ENCODE results near the gene SLC38A5. TPM values are rescaled to one million over a fixed set of nuclear protein-coding genes. Genes with fewer than 3 reads are reported as not detected.

SLC38A5 gene
- total RNA-seq, 4 donors from 2014 or later: 0.46 to 0.69 TPM; not detected in 2

DNA sequence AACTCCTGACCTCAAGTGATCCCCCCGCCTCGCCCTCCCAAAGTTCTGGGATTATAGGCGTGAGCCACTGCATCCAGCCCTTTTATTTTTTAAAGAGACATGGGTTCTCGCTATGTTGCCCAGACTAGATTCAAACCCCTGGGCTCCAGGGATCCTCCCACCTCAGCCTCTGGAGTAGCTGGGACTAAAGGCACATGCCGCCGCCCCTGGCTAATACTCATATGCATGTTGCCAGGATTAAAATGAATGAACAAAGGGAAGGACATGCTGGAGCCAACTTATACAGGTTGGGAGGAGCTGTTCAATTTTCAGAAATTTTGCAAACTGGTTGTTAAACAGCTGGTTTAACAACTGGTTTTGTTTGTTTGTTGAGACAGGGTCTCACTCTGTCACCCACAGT, 4.5 kb upstream of the SLC38A5 start:
- Histone ChIP-seq H3K36me3 (no peaks in the 10 kb centered on the region), H3K9me3 (no peaks in the 10 kb centered on the region), H3K27ac (no peak overlapping the region), H3K4me1 (no peaks in the 10 kb centered on the region), H3K4me3 (no peak overlapping the region), H3K27me3 (no peaks in the 10 kb centered on the region)
- ATAC-seq: no peak
- TF ChIP-seq, protein P1, sequence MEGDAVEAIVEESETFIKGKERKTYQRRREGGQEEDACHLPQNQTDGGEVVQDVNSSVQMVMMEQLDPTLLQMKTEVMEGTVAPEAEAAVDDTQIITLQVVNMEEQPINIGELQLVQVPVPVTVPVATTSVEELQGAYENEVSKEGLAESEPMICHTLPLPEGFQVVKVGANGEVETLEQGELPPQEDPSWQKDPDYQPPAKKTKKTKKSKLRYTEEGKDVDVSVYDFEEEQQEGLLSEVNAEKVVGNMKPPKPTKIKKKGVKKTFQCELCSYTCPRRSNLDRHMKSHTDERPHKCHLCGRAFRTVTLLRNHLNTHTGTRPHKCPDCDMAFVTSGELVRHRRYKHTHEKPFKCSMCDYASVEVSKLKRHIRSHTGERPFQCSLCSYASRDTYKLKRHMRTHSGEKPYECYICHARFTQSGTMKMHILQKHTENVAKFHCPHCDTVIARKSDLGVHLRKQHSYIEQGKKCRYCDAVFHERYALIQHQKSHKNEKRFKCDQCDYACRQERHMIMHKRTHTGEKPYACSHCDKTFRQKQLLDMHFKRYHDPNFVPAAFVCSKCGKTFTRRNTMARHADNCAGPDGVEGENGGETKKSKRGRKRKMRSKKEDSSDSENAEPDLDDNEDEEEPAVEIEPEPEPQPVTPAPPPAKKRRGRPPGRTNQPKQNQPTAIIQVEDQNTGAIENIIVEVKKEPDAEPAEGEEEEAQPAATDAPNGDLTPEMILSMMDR (IDR thresholded peaks at IDR 0.05 in 4 of 5, conservative IDR thresholded peaks at IDR 0.05 in 1 of 5): no peak
- no peak for TF ChIP-seq POLR2A (IDR thresholded peaks at IDR 0.05)
- in situ Hi-C loops (cut with MboI; ENCODE audit: low sequenced_read_pairs in 4 of 4) (no loop called here), intact Hi-C loops (cut with DNase I; ENCODE audit: low total_unique reads) (loop anchor here (10.0 kb wide), 1 partner anchor 100 kb away; the partner anchor contains the start of gene RBM3)
- no peak for DNase-seq

DNA sequence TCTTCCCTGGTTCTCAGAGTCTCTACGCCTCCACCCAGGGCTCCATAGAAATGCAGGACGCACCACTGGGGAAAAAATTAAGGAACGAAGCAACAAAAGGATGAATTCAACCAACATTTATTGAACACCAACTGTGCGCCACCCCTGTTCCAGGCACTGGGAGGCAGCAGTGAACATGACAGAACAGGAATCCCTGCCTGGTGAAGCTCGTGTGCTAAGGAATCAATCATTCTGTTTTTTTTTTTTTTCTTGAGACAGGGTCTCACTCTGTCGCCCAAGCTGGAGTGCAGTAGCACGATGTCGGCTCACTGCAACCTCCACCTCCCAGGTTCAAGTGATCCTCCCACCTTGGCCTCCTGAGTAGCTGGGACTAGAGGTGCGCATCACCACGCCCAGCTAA, 4.1 kb upstream of the SLC38A5 start:
- Histone ChIP-seq H3K36me3 (no peaks in the 10 kb centered on the region), H3K4me3 (no peak overlapping the region), H3K9me3 (no peaks in the 10 kb centered on the region), H3K27me3 (no peaks in the 10 kb centered on the region), H3K27ac (no peak overlapping the region), H3K4me1 (no peaks in the 10 kb centered on the region)
- DNase-seq (no peak), ATAC-seq (no peak)
- TF ChIP-seq, protein P1 (IDR thresholded peaks at IDR 0.05 in 4 of 5, conservative IDR thresholded peaks at IDR 0.05 in 1 of 5): no peak
- no peak for TF ChIP-seq POLR2A (IDR thresholded peaks at IDR 0.05)
- in situ Hi-C loops (cut with MboI; ENCODE audit: low sequenced_read_pairs in 4 of 4): no loop called here
- intact Hi-C loops (cut with DNase I; ENCODE audit: low total_unique reads): loop anchor here (10.0 kb wide), 1 partner anchor 101 kb away; the partner anchor contains the start of gene RBM3

DNA sequence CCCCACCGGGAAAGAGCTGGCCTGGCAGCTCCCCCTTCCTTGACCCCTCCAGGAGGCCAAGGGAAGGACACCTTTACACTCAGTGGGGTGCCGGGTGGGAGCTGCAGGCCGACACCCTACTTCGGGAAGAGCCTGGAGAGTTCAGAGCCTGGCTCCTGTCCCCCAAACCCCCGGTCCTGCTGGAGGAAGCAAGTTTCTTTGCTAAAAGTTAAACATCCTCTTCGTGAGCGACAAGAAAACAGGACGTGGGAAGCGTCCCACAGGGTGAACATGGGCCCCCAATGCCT, 3.6 kb upstream of the SLC38A5 start:
- ATAC-seq (no peak), DNase-seq (no peak)
- in situ Hi-C loops (cut with MboI; ENCODE audit: low sequenced_read_pairs in 4 of 4) (no loop called here), intact Hi-C loops (cut with DNase I; ENCODE audit: low total_unique reads) (loop anchor here (10.0 kb wide), 1 partner anchor 101 kb away; the partner anchor contains the start of gene RBM3)
- Histone ChIP-seq H3K27me3 (no peaks in the 10 kb centered on the region), H3K27ac (no peak overlapping the region), H3K9me3 (no peaks in the 10 kb centered on the region), H3K36me3 (no peaks in the 10 kb centered on the region), H3K4me3 (no peak overlapping the region), H3K4me1 (no peaks in the 10 kb centered on the region)
- TF ChIP-seq, protein P1 (IDR thresholded peaks at IDR 0.05 in 4 of 5, conservative IDR thresholded peaks at IDR 0.05 in 1 of 5): no peak
- TF ChIP-seq POLR2A (IDR thresholded peaks at IDR 0.05): no peak

DNA sequence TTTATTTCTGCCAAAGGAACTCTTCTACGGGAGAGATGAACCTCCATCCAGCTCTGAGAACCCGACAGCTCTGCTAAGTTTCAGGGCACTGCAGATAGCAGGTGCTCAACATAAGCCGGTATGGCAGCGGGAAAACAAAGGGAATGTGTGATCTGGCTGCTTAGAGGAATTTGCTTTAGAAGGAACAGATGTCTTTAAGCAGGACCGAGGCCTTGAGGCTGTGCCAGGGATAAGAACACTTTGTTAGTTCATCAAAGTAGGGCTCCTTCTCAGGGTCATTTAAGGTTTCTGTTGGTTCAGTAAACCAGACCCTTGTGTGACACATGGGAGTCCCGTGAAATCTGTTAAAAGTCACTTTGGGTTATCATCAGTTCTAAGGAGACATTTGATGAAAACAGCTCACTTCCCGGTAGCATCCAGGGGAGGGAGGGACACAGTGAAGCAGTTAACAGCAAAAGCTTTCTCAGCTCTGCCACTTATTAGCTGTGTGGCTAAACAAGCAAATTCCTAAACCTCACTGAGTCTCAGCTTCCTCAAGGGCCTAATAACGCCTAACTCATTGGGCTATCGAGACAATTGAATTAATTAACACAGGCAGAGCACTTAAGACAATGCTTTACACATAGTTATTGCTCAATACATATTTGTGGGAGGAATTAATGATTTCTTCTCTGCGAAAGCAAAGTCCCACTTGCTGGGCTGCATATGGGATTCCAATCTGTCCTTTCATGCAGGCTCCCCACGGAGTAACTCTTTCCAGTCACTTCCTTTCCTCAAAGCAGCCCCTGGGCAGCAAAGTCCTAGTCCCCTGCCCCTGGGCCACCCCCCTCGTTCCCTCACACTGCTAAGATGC, 3.0 kb upstream of the SLC38A5 start:
- H3K27me3 ChIP-seq: no peaks in the 10 kb centered on the region
- intact Hi-C loops (cut with DNase I; ENCODE audit: low total_unique reads): loop anchor here (10.0 kb wide), 1 partner anchor 102 kb away; the partner anchor contains the start of gene RBM3
- in situ Hi-C loops (cut with MboI; ENCODE audit: low sequenced_read_pairs in 4 of 4): no loop called here
- no peaks in the 10 kb centered on the region for H3K9me3 ChIP-seq
- H3K27ac ChIP-seq: no peak overlapping the region
- no peak for DNase-seq
- no peaks in the 10 kb centered on the region for H3K4me1 ChIP-seq
- no peak for TF ChIP-seq POLR2A (IDR thresholded peaks at IDR 0.05)
- TF ChIP-seq, protein P1 (IDR thresholded peaks at IDR 0.05 in 4 of 5, conservative IDR thresholded peaks at IDR 0.05 in 1 of 5): no peak
- no peak overlapping the region for H3K4me3 ChIP-seq
- no peak for ATAC-seq
- H3K36me3 ChIP-seq: no peaks in the 10 kb centered on the region

Measured in gastrocnemius medialis (tissue), 4 donors.